Measurements from ENCODE around the gene KRTAP13-4. TPM values are rescaled to one million over a fixed set of nuclear protein-coding genes. Genes with fewer than 3 reads are reported as not detected.

The KRTAP13-4 gene
- total and polyA plus RNA-seq, 2 of the 8 experiments (the other 6 are each of a cell fraction or from before 2014, with no cell fraction given): 1.2 TPM; not detected in 1

Other genes starting within 250 kb of the KRTAP13-4 start
- gene CLDN8, start 214.1 kb upstream of the KRTAP13-4 start, total RNA-seq (2021; fragmentation: NEBNext Ultra II Directional; extraction: Animal tissue kit (Norgen Biotek cat#: 25700)): not detected in 2 replicates
- not detected in 2 replicates for gene CLDN8, start 214.1 kb upstream of the KRTAP13-4 start, polyA plus RNA-seq (2011; rRNA removed)
- not detected in 2 replicates for gene KRTAP24-1, start 147.3 kb upstream of the KRTAP13-4 start, total RNA-seq (2021; fragmentation: NEBNext Ultra II Directional; extraction: Animal tissue kit (Norgen Biotek cat#: 25700))
- not detected in 2 replicates for gene KRTAP24-1, start 147.3 kb upstream of the KRTAP13-4 start, polyA plus RNA-seq (2011; rRNA removed)
- not detected in 2 replicates for gene KRTAP25-1, start 140.7 kb upstream of the KRTAP13-4 start, total RNA-seq (2021; fragmentation: NEBNext Ultra II Directional; extraction: Animal tissue kit (Norgen Biotek cat#: 25700))
- not detected in 2 replicates for gene KRTAP25-1, start 140.7 kb upstream of the KRTAP13-4 start, polyA plus RNA-seq (2011; rRNA removed)
- not detected in 2 replicates for gene KRTAP26-1, start 109.9 kb upstream of the KRTAP13-4 start, total RNA-seq (2021; fragmentation: NEBNext Ultra II Directional; extraction: Animal tissue kit (Norgen Biotek cat#: 25700))
- not detected in 2 replicates for gene KRTAP26-1, start 109.9 kb upstream of the KRTAP13-4 start, polyA plus RNA-seq (2011; rRNA removed)
- not detected in 2 replicates for gene KRTAP27-1, start 92.5 kb upstream of the KRTAP13-4 start, total RNA-seq (2021; fragmentation: NEBNext Ultra II Directional; extraction: Animal tissue kit (Norgen Biotek cat#: 25700))
- gene KRTAP27-1, start 92.5 kb upstream of the KRTAP13-4 start, polyA plus RNA-seq (2011; rRNA removed): not detected in 2 replicates
- gene KRTAP23-1, start 81.6 kb upstream of the KRTAP13-4 start, total RNA-seq (2021; fragmentation: NEBNext Ultra II Directional; extraction: Animal tissue kit (Norgen Biotek cat#: 25700)): not detected in 2 replicates
- not detected in 2 replicates for gene KRTAP23-1, start 81.6 kb upstream of the KRTAP13-4 start, polyA plus RNA-seq (2011; rRNA removed)
- gene KRTAP13-2, start 57.9 kb upstream of the KRTAP13-4 start, total RNA-seq (2021; fragmentation: NEBNext Ultra II Directional; extraction: Animal tissue kit (Norgen Biotek cat#: 25700)): not detected in 2 replicates
- not detected in 2 replicates for gene KRTAP13-2, start 57.9 kb upstream of the KRTAP13-4 start, polyA plus RNA-seq (2011; rRNA removed)
- not detected in 2 replicates for gene KRTAP13-1, start 34.2 kb upstream of the KRTAP13-4 start, total RNA-seq (2021; fragmentation: NEBNext Ultra II Directional; extraction: Animal tissue kit (Norgen Biotek cat#: 25700))
- gene KRTAP13-1, start 34.2 kb upstream of the KRTAP13-4 start, polyA plus RNA-seq (2011; rRNA removed): not detected in 2 replicates
- not detected in 2 replicates for gene KRTAP13-3, start 4.3 kb upstream of the KRTAP13-4 start, total RNA-seq (2021; fragmentation: NEBNext Ultra II Directional; extraction: Animal tissue kit (Norgen Biotek cat#: 25700))
- gene KRTAP13-3, start 4.3 kb upstream of the KRTAP13-4 start, polyA plus RNA-seq (2011; rRNA removed): not detected in 2 replicates
- not detected in 2 replicates for gene KRTAP15-1, start 10.1 kb downstream of the KRTAP13-4 start, total RNA-seq (2021; fragmentation: NEBNext Ultra II Directional; extraction: Animal tissue kit (Norgen Biotek cat#: 25700))
- not detected in 2 replicates for gene KRTAP15-1, start 10.1 kb downstream of the KRTAP13-4 start, polyA plus RNA-seq (2011; rRNA removed)
- gene KRTAP19-1, start 50.1 kb downstream of the KRTAP13-4 start, total RNA-seq (2021; fragmentation: NEBNext Ultra II Directional; extraction: Animal tissue kit (Norgen Biotek cat#: 25700)): not detected in 2 replicates
- gene KRTAP19-1, start 50.1 kb downstream of the KRTAP13-4 start, polyA plus RNA-seq (2011; rRNA removed): not detected in 2 replicates
- not detected in 2 replicates for gene KRTAP19-2, start 57.2 kb downstream of the KRTAP13-4 start, total RNA-seq (2021; fragmentation: NEBNext Ultra II Directional; extraction: Animal tissue kit (Norgen Biotek cat#: 25700))
- not detected in 2 replicates for gene KRTAP19-2, start 57.2 kb downstream of the KRTAP13-4 start, polyA plus RNA-seq (2011; rRNA removed)
- not detected in 2 replicates for gene KRTAP19-3, start 61.8 kb downstream of the KRTAP13-4 start, total RNA-seq (2021; fragmentation: NEBNext Ultra II Directional; extraction: Animal tissue kit (Norgen Biotek cat#: 25700))
- not detected in 2 replicates for gene KRTAP19-3, start 61.8 kb downstream of the KRTAP13-4 start, polyA plus RNA-seq (2011; rRNA removed)
- not detected in 2 replicates for gene KRTAP19-4, start 66.9 kb downstream of the KRTAP13-4 start, total RNA-seq (2021; fragmentation: NEBNext Ultra II Directional; extraction: Animal tissue kit (Norgen Biotek cat#: 25700))
- not detected in 2 replicates for gene KRTAP19-4, start 66.9 kb downstream of the KRTAP13-4 start, polyA plus RNA-seq (2011; rRNA removed)
- not detected in 2 replicates for gene KRTAP19-5, start 71.9 kb downstream of the KRTAP13-4 start, total RNA-seq (2021; fragmentation: NEBNext Ultra II Directional; extraction: Animal tissue kit (Norgen Biotek cat#: 25700))
- not detected in 2 replicates for gene KRTAP19-5, start 71.9 kb downstream of the KRTAP13-4 start, polyA plus RNA-seq (2011; rRNA removed)
- gene KRTAP19-6, start 111.6 kb downstream of the KRTAP13-4 start, total RNA-seq (2021; fragmentation: NEBNext Ultra II Directional; extraction: Animal tissue kit (Norgen Biotek cat#: 25700)): not detected in 2 replicates
- not detected in 2 replicates for gene KRTAP19-6, start 111.6 kb downstream of the KRTAP13-4 start, polyA plus RNA-seq (2011; rRNA removed)
- not detected in 2 replicates for gene KRTAP19-7, start 131.1 kb downstream of the KRTAP13-4 start, total RNA-seq (2021; fragmentation: NEBNext Ultra II Directional; extraction: Animal tissue kit (Norgen Biotek cat#: 25700))
- not detected in 2 replicates for gene KRTAP19-7, start 131.1 kb downstream of the KRTAP13-4 start, polyA plus RNA-seq (2011; rRNA removed)
- gene KRTAP22-2, start 160.2 kb downstream of the KRTAP13-4 start, total RNA-seq (2021; fragmentation: NEBNext Ultra II Directional; extraction: Animal tissue kit (Norgen Biotek cat#: 25700)): not detected in 2 replicates
- not detected in 2 replicates for gene KRTAP22-2, start 160.2 kb downstream of the KRTAP13-4 start, polyA plus RNA-seq (2011; rRNA removed)
- not detected in 2 replicates for gene KRTAP6-3, start 162.2 kb downstream of the KRTAP13-4 start, total RNA-seq (2021; fragmentation: NEBNext Ultra II Directional; extraction: Animal tissue kit (Norgen Biotek cat#: 25700))
- not detected in 2 replicates for gene KRTAP6-3, start 162.2 kb downstream of the KRTAP13-4 start, polyA plus RNA-seq (2011; rRNA removed)
- not detected in 2 replicates for gene KRTAP6-2, start 168.7 kb downstream of the KRTAP13-4 start, total RNA-seq (2021; fragmentation: NEBNext Ultra II Directional; extraction: Animal tissue kit (Norgen Biotek cat#: 25700))
- not detected in 2 replicates for gene KRTAP6-2, start 168.7 kb downstream of the KRTAP13-4 start, polyA plus RNA-seq (2011; rRNA removed)
- not detected in 2 replicates for gene KRTAP22-1, start 170.9 kb downstream of the KRTAP13-4 start, total RNA-seq (2021; fragmentation: NEBNext Ultra II Directional; extraction: Animal tissue kit (Norgen Biotek cat#: 25700))
- gene KRTAP22-1, start 170.9 kb downstream of the KRTAP13-4 start, polyA plus RNA-seq (2011; rRNA removed): not detected in 2 replicates
- not detected in 2 replicates for gene KRTAP6-1, start 183.7 kb downstream of the KRTAP13-4 start, total RNA-seq (2021; fragmentation: NEBNext Ultra II Directional; extraction: Animal tissue kit (Norgen Biotek cat#: 25700))
- gene KRTAP6-1, start 183.7 kb downstream of the KRTAP13-4 start, polyA plus RNA-seq (2011; rRNA removed): not detected in 2 replicates
- not detected in 2 replicates for gene KRTAP20-1, start 186.2 kb downstream of the KRTAP13-4 start, total RNA-seq (2021; fragmentation: NEBNext Ultra II Directional; extraction: Animal tissue kit (Norgen Biotek cat#: 25700))
- gene KRTAP20-1, start 186.2 kb downstream of the KRTAP13-4 start, polyA plus RNA-seq (2011; rRNA removed): not detected in 2 replicates
- not detected in 2 replicates for gene KRTAP20-4, start 190.4 kb downstream of the KRTAP13-4 start, total RNA-seq (2021; fragmentation: NEBNext Ultra II Directional; extraction: Animal tissue kit (Norgen Biotek cat#: 25700))
- gene KRTAP20-4, start 190.4 kb downstream of the KRTAP13-4 start, polyA plus RNA-seq (2011; rRNA removed): not detected in 2 replicates
- not detected in 2 replicates for gene KRTAP20-2, start 205.0 kb downstream of the KRTAP13-4 start, total RNA-seq (2021; fragmentation: NEBNext Ultra II Directional; extraction: Animal tissue kit (Norgen Biotek cat#: 25700))
- gene KRTAP20-2, start 205.0 kb downstream of the KRTAP13-4 start, polyA plus RNA-seq (2011; rRNA removed): not detected in 2 replicates
- not detected in 2 replicates for gene KRTAP20-3, start 212.6 kb downstream of the KRTAP13-4 start, total RNA-seq (2021; fragmentation: NEBNext Ultra II Directional; extraction: Animal tissue kit (Norgen Biotek cat#: 25700))
- gene KRTAP20-3, start 212.6 kb downstream of the KRTAP13-4 start, polyA plus RNA-seq (2011; rRNA removed): not detected in 2 replicates

All from H1 (cell line).